Fibroblast of the aortic adventitia (primary cell): Measurements from ENCODE around the gene GIMAP1. TPM values are rescaled to one million over a fixed set of nuclear protein-coding genes. Genes with fewer than 3 reads are reported as not detected.

ENCODE experiments used
- DNase-seq: peaks from one replicate; pipeline ENCODE4 v3.0.0-alpha.2; 2010; ENCODE audit warnings: low read depth
- H3K4me3 ChIP-seq: 2 replicates; pipeline ENCODE4 v1.5.1; 2011; ENCODE audit warnings: low read depth, mild to moderate bottlenecking, control low read depth, low read length, moderate library complexity
- total RNA-seq: library from RNA; depleted of rRNA; stranded (reverse); fragments of >200 nt; gene quantifications from 2 replicates; pipeline ENCODE4 v1.2.3, GENCODE V29; 2012; ENCODE audit warnings: low replicate concordance
- TF ChIP-seq, protein P1 (sequence below): IDR thresholded peaks from 2 replicates; pipeline ENCODE4 v1.5.1; 2011; ENCODE audit warnings: mild to moderate bottlenecking, low read length, control low read depth, inconsistent platforms; ENCODE audit not compliant: insufficient read depth

Gene GIMAP1
- total RNA-seq, 1 donor: not detected

GRCh38 chr7:150745876-150746275 lies 29.5 kb downstream of the GIMAP1 start:
- H3K4me3 ChIP-seq: no peak overlapping the region
- TF ChIP-seq, protein P1, sequence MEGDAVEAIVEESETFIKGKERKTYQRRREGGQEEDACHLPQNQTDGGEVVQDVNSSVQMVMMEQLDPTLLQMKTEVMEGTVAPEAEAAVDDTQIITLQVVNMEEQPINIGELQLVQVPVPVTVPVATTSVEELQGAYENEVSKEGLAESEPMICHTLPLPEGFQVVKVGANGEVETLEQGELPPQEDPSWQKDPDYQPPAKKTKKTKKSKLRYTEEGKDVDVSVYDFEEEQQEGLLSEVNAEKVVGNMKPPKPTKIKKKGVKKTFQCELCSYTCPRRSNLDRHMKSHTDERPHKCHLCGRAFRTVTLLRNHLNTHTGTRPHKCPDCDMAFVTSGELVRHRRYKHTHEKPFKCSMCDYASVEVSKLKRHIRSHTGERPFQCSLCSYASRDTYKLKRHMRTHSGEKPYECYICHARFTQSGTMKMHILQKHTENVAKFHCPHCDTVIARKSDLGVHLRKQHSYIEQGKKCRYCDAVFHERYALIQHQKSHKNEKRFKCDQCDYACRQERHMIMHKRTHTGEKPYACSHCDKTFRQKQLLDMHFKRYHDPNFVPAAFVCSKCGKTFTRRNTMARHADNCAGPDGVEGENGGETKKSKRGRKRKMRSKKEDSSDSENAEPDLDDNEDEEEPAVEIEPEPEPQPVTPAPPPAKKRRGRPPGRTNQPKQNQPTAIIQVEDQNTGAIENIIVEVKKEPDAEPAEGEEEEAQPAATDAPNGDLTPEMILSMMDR: no peak
- DNase-seq: no peak

GRCh38 chr7:150746921-150747320 lies 30.5 kb downstream of the GIMAP1 start:
- DNase-seq: no peak
- TF ChIP-seq, protein P1: no peak
- H3K4me3 ChIP-seq: no peak overlapping the region

DNA sequence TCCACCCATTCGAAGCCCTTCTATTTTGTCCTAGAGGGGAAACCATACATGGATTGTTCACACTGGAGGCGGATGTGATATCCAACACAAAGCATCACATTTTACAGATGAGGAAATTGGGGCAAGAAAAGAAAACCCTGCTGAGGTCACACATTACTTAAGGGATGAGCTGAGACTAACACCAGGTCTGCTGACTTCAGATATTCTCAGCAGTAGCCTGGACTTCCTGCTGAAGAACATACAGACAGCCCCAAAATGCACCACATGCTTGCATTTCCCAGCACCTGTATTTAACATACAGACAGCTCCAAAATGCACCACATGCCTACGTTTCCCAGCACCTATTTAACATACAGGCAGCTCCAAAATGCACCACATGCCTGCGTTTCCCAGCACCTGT lies 32.0 kb downstream of the GIMAP1 start:
- no peak for DNase-seq
- TF ChIP-seq, protein P1: no peak
- no peak overlapping the region for H3K4me3 ChIP-seq

- DNase-seq: no peak
- H3K4me3 ChIP-seq: no peak overlapping the region
- TF ChIP-seq, protein P1: no peak
These were observed 35.3 kb downstream of the GIMAP1 start for GRCh38 chr7:150751702-150752101.

GRCh38 chr7:150753239-150753638 lies 36.8 kb downstream of the GIMAP1 start:
- H3K4me3 ChIP-seq: no peak overlapping the region
- TF ChIP-seq, protein P1: no peak
- DNase-seq: no peak

- TF ChIP-seq, protein P1: no peak
- no peak for DNase-seq
- no peak overlapping the region for H3K4me3 ChIP-seq
These were observed 37.6 kb downstream of the GIMAP1 start for GRCh38 chr7:150753826-150754603.

- no peak for DNase-seq
- TF ChIP-seq, protein P1: no peak
- H3K4me3 ChIP-seq: no peak overlapping the region
These were observed 38.5 kb downstream of the GIMAP1 start for GRCh38 chr7:150754951-150755350.
